ENCODE data around the gene IMMP1L.

The IMMP1L gene

DNA sequence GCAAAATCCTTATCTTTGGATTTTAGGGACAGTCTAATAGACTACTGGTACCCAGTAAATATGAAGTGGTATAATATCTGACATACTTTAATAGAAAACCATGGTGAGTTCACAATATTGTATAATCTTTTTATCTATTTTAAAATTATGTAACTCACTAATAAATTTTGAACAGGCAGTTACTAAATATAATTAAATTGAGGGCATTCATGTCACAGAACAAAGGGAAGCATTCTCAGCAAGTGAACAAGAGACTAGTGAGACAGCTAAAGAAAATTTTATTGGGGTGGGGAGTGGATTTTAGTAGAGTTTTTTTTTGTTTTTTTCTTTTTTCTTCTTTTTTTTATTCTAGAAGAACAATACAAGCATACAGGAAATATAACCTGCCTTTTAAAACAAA is 84.8 kb downstream of the IMMP1L start:
- no peak overlapping the region for H3K27ac ChIP-seq (ENCODE audit: low read depth, low read length, severe bottlenecking)
- H3K9me3 ChIP-seq (ENCODE audit: control insufficient read depth, low read length): no peaks in the 10 kb centered on the region
- H3K4me3 ChIP-seq (ENCODE audit: extremely low read depth, insufficient read depth, low read length, poor library complexity, severe bottlenecking): no peak overlapping the region
- H3K36me3 ChIP-seq (ENCODE audit: control insufficient read depth, insufficient read depth, low read length): no peaks in the 10 kb centered on the region
- H3K4me1 ChIP-seq (ENCODE audit: control insufficient read depth, insufficient read depth, low read length, poor library complexity, severe bottlenecking): no peaks in the 10 kb centered on the region

GRCh38 chr11:31422703-31423102 is 86.7 kb downstream of the IMMP1L start:
- Histone ChIP-seq H3K27ac (ENCODE audit: low read depth, low read length, severe bottlenecking) (no peak overlapping the region), H3K4me1 (ENCODE audit: control insufficient read depth, insufficient read depth, low read length, poor library complexity, severe bottlenecking) (no peaks in the 10 kb centered on the region), H3K4me3 (ENCODE audit: extremely low read depth, insufficient read depth, low read length, poor library complexity, severe bottlenecking) (no peak overlapping the region), H3K36me3 (ENCODE audit: control insufficient read depth, insufficient read depth, low read length) (no peaks in the 10 kb centered on the region), H3K9me3 (ENCODE audit: control insufficient read depth, low read length) (no peaks in the 10 kb centered on the region)
- WGBS, 2 experiments (ENCODE audit: insufficient coverage in 2 of 2): 92 to 100% methylated on average over 1 of the region's 1 CpG

- no CpG with 5 or more reads among the region's 2 CpGs for WGBS, 2 experiments (ENCODE audit: insufficient coverage in 2 of 2)
- Histone ChIP-seq H3K27ac (ENCODE audit: low read depth, low read length, severe bottlenecking) (no peak overlapping the region), H3K4me3 (ENCODE audit: extremely low read depth, insufficient read depth, low read length, poor library complexity, severe bottlenecking) (no peak overlapping the region), H3K4me1 (ENCODE audit: control insufficient read depth, insufficient read depth, low read length, poor library complexity, severe bottlenecking) (no peaks in the 10 kb centered on the region), H3K9me3 (ENCODE audit: control insufficient read depth, low read length) (no peaks in the 10 kb centered on the region), H3K36me3 (ENCODE audit: control insufficient read depth, insufficient read depth, low read length) (no peaks in the 10 kb centered on the region)
Measured at GRCh38 chr11:31421820-31422219, 87.6 kb downstream of the IMMP1L start.

DNA sequence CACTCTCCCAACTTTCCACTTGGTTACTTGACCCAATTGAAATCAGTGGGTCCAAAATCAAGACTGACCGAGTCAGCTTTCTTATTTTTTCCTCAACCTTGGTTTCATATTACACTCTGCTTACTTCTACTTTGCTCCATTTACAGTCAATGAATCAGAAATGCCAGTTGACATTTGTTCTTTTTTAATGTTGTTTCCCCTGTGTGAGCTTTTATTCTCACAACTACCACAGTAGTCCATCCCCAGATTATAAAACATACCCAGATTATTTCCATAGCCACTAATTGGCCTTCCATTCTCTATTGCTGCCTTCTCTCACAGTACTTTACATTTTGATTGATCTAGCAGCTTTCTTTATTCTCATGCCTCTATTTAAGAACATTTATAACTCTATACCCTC is 89.8 kb downstream of the IMMP1L start:
- Histone ChIP-seq H3K4me1 (ENCODE audit: control insufficient read depth, insufficient read depth, low read length, poor library complexity, severe bottlenecking) (no peaks in the 10 kb centered on the region), H3K27ac (ENCODE audit: low read depth, low read length, severe bottlenecking) (no peak overlapping the region), H3K9me3 (ENCODE audit: control insufficient read depth, low read length) (no peaks in the 10 kb centered on the region), H3K4me3 (ENCODE audit: extremely low read depth, insufficient read depth, low read length, poor library complexity, severe bottlenecking) (no peak overlapping the region), H3K36me3 (ENCODE audit: control insufficient read depth, insufficient read depth, low read length) (no peaks in the 10 kb centered on the region)
- 71 to 100% methylated on average over 1 of the region's 1 CpG for WGBS, 2 experiments (ENCODE audit: insufficient coverage in 2 of 2)

DNA sequence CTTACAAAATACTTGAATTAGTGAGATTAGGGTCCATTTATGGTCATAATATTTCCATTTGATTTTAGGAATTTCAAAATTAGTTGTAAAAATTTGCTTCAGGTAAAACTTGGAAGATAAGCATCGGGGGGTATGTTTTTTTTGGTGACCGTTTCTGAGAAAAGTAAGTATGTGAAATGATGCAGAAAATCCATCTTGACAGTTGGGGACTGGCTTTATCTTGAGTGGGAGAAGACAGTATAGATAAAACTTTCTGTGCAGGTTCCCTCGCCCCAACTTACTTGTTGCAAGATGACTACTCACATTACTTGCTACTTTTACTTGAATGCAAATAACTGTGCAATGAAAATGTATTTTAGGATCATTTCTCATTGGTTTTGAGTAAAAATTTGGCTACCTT is 90.3 kb downstream of the IMMP1L start:
- H3K4me3 ChIP-seq (ENCODE audit: extremely low read depth, insufficient read depth, low read length, poor library complexity, severe bottlenecking): no peak overlapping the region
- H3K36me3 ChIP-seq (ENCODE audit: control insufficient read depth, insufficient read depth, low read length): no peaks in the 10 kb centered on the region
- no peaks in the 10 kb centered on the region for H3K9me3 ChIP-seq (ENCODE audit: control insufficient read depth, low read length)
- H3K4me1 ChIP-seq (ENCODE audit: control insufficient read depth, insufficient read depth, low read length, poor library complexity, severe bottlenecking): no peaks in the 10 kb centered on the region
- H3K27ac ChIP-seq (ENCODE audit: low read depth, low read length, severe bottlenecking): no peak overlapping the region
- WGBS, 2 experiments (ENCODE audit: insufficient coverage in 2 of 2): 88 to 100% methylated on average over 2 of the region's 3 CpGs

GRCh38 chr11:31417816-31418215 is 91.6 kb downstream of the IMMP1L start:
- 100% methylated on average over 1 of the region's 2 CpGs; no CpG with 5 or more reads in 1 of the 2 experiments for WGBS, 2 experiments (ENCODE audit: insufficient coverage in 2 of 2)

GRCh38 chr11:31417357-31417756 is 92.1 kb downstream of the IMMP1L start:
- no peaks in the 10 kb centered on the region for H3K4me1 ChIP-seq (ENCODE audit: control insufficient read depth, insufficient read depth, low read length, poor library complexity, severe bottlenecking)
- H3K27ac ChIP-seq (ENCODE audit: low read depth, low read length, severe bottlenecking): no peak overlapping the region
- 56 to 57% methylated on average over 1 of the region's 1 CpG for WGBS, 2 experiments (ENCODE audit: insufficient coverage in 2 of 2)
- no peaks in the 10 kb centered on the region for H3K9me3 ChIP-seq (ENCODE audit: control insufficient read depth, low read length)
- H3K36me3 ChIP-seq (ENCODE audit: control insufficient read depth, insufficient read depth, low read length): no peaks in the 10 kb centered on the region
- no peak overlapping the region for H3K4me3 ChIP-seq (ENCODE audit: extremely low read depth, insufficient read depth, low read length, poor library complexity, severe bottlenecking)

More at GRCh38 chr11:31417816-31418215, 91.6 kb downstream of the IMMP1L start:
- no peaks in the 10 kb centered on the region for H3K36me3 ChIP-seq (ENCODE audit: control insufficient read depth, insufficient read depth, low read length)
- H3K27ac ChIP-seq (ENCODE audit: low read depth, low read length, severe bottlenecking): no peak overlapping the region
- no peaks in the 10 kb centered on the region for H3K4me1 ChIP-seq (ENCODE audit: control insufficient read depth, insufficient read depth, low read length, poor library complexity, severe bottlenecking)
- H3K9me3 ChIP-seq (ENCODE audit: control insufficient read depth, low read length): no peaks in the 10 kb centered on the region
- H3K4me3 ChIP-seq (ENCODE audit: extremely low read depth, insufficient read depth, low read length, poor library complexity, severe bottlenecking): no peak overlapping the region

DNA sequence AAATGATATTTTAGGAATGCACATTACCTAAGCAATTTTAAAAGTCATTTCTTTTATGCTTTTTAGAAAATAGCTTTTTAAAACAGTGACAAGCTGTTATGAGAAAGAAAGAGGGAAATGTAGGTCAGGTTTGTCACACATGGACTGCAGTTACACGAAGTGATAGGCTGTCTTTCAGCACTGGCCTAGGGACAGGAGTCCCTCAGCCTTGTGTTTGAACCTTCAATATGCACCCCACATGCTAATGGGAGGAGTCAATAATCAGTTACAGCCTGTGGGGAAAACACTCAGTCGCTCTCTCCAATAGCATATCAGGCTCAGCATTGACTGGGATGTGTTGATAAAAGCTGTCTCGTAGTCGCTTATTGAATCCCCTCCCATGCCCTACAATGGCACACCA is 94.0 kb downstream of the IMMP1L start:
- no peaks in the 10 kb centered on the region for H3K36me3 ChIP-seq (ENCODE audit: control insufficient read depth, insufficient read depth, low read length)
- no peaks in the 10 kb centered on the region for H3K9me3 ChIP-seq (ENCODE audit: control insufficient read depth, low read length)
- no peak overlapping the region for H3K4me3 ChIP-seq (ENCODE audit: extremely low read depth, insufficient read depth, low read length, poor library complexity, severe bottlenecking)
- no CpG with 5 or more reads among the region's 4 CpGs for WGBS, 2 experiments (ENCODE audit: insufficient coverage in 2 of 2)
- no peaks in the 10 kb centered on the region for H3K4me1 ChIP-seq (ENCODE audit: control insufficient read depth, insufficient read depth, low read length, poor library complexity, severe bottlenecking)
- H3K27ac ChIP-seq (ENCODE audit: low read depth, low read length, severe bottlenecking): no peak overlapping the region

GRCh38 chr11:31414338-31414737 is 95.1 kb downstream of the IMMP1L start:
- 85 to 86% methylated on average over 1 to 2 of the region's 3 CpGs for WGBS, 2 experiments (ENCODE audit: insufficient coverage in 2 of 2)
- H3K4me1 ChIP-seq (ENCODE audit: control insufficient read depth, insufficient read depth, low read length, poor library complexity, severe bottlenecking): no peaks in the 10 kb centered on the region
- H3K27ac ChIP-seq (ENCODE audit: low read depth, low read length, severe bottlenecking): no peak overlapping the region
- H3K4me3 ChIP-seq (ENCODE audit: extremely low read depth, insufficient read depth, low read length, poor library complexity, severe bottlenecking): no peak overlapping the region
- no peaks in the 10 kb centered on the region for H3K36me3 ChIP-seq (ENCODE audit: control insufficient read depth, insufficient read depth, low read length)
- H3K9me3 ChIP-seq (ENCODE audit: control insufficient read depth, low read length): no peaks in the 10 kb centered on the region

- no CpG with 5 or more reads among the region's 2 CpGs for WGBS, 2 experiments (ENCODE audit: insufficient coverage in 2 of 2)
- Histone ChIP-seq H3K9me3 (ENCODE audit: control insufficient read depth, low read length) (no peaks in the 10 kb centered on the region), H3K4me1 (ENCODE audit: control insufficient read depth, insufficient read depth, low read length, poor library complexity, severe bottlenecking) (no peaks in the 10 kb centered on the region), H3K27ac (ENCODE audit: low read depth, low read length, severe bottlenecking) (no peak overlapping the region), H3K4me3 (ENCODE audit: extremely low read depth, insufficient read depth, low read length, poor library complexity, severe bottlenecking) (no peak overlapping the region), H3K36me3 (ENCODE audit: control insufficient read depth, insufficient read depth, low read length) (no peaks in the 10 kb centered on the region)
Measured at GRCh38 chr11:31412946-31413345, 96.5 kb downstream of the IMMP1L start.

- H3K36me3 ChIP-seq (ENCODE audit: control insufficient read depth, insufficient read depth, low read length): no peaks in the 10 kb centered on the region
- 87 to 89% methylated on average over 2 of the region's 2 CpGs for WGBS, 2 experiments (ENCODE audit: insufficient coverage in 2 of 2)
Measured at GRCh38 chr11:31408201-31408600, 101.2 kb downstream of the IMMP1L start.

DNA sequence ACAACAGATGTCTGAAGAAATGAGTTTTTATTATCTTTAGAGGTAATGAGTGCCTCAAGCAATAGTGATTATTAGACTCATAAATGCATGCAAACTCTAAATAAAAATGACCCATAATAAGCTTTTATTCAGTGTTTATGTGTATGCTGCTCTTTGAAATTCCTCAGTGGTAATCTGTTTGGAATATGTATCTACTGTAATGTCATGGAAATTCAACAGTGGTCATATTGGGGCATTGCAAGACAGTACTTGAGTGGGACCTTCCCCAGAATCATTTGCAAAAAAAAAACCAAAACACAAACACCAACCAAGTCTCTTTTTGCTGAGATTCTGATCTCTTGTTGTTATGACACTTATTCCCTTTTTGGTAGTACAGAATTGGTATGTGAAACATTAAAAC is 104.8 kb downstream of the IMMP1L start:
- Histone ChIP-seq H3K4me1 (ENCODE audit: control insufficient read depth, insufficient read depth, low read length, poor library complexity, severe bottlenecking) (no peaks in the 10 kb centered on the region), H3K36me3 (ENCODE audit: control insufficient read depth, insufficient read depth, low read length) (no peaks in the 10 kb centered on the region), H3K4me3 (ENCODE audit: extremely low read depth, insufficient read depth, low read length, poor library complexity, severe bottlenecking) (no peak overlapping the region), H3K27ac (ENCODE audit: low read depth, low read length, severe bottlenecking) (no peak overlapping the region), H3K9me3 (ENCODE audit: control insufficient read depth, low read length) (no peaks in the 10 kb centered on the region)

More at GRCh38 chr11:31408201-31408600, 101.2 kb downstream of the IMMP1L start:
- no peaks in the 10 kb centered on the region for H3K9me3 ChIP-seq (ENCODE audit: control insufficient read depth, low read length)
- H3K4me3 ChIP-seq (ENCODE audit: extremely low read depth, insufficient read depth, low read length, poor library complexity, severe bottlenecking): no peak overlapping the region
- H3K4me1 ChIP-seq (ENCODE audit: control insufficient read depth, insufficient read depth, low read length, poor library complexity, severe bottlenecking): no peaks in the 10 kb centered on the region
- no peak overlapping the region for H3K27ac ChIP-seq (ENCODE audit: low read depth, low read length, severe bottlenecking)

Measured in mesodermal cell (in vitro differentiated cells).